GM18520 (cell line): ENCODE results near the gene ARHGAP6.
A peak's percentile ranks its signal among the peaks of the same experiment; 100 is the strongest.
"Not testable (repeated sequence)": the region's sequence is repeated elsewhere in the genome, so short reads cannot be mapped to it uniquely, and the experiment has no call there.

Experiments
- ATAC-seq: cut with Tn5 transposase; IDR thresholded peaks from one replicate; pipeline ENCODE4 v1.9.1; 2021; ENCODE audit not compliant: unreplicated experiment

ARHGAP6 gene

DNA sequence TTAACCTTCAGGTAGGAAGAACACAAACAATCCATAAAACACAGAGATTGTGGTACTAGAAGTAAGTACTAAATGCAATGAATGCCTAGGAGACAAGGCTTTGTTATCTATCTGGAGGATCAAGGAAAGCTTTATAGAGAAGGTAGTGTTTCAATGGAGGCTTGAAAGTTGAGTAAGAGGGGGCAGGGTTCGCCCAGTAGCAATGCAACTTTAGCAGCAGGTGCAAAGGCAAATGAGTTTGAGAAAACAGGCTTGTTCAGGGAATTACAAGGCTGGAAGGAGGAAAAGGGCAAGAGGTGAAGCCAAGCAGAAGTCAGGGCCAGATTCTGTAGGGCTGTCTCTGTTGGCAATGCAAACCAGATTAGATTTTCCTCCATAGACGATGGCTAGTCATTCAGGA lies 408.0 kb downstream of the ARHGAP6 start:
- ATAC-seq, result no peak

DNA sequence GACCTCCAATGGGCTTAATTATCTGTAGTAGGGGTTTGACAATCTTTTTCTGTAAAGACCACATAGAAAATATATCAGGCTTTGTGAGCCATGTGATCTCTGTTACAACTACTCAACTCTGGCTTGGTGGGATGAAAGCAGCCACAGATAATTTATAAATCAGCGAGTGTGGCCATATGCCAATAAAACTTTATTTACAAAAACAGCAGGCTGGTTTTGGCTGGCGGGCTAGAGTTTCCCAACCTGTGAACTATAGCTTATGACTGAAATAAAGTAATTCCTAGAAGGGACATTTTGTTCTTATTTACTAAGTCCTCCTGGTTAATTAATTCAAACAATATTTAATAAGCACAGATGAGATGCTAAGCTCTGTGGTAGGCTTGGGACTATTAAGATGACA lies 408.4 kb downstream of the ARHGAP6 start:
- ATAC-seq, result no peak

DNA sequence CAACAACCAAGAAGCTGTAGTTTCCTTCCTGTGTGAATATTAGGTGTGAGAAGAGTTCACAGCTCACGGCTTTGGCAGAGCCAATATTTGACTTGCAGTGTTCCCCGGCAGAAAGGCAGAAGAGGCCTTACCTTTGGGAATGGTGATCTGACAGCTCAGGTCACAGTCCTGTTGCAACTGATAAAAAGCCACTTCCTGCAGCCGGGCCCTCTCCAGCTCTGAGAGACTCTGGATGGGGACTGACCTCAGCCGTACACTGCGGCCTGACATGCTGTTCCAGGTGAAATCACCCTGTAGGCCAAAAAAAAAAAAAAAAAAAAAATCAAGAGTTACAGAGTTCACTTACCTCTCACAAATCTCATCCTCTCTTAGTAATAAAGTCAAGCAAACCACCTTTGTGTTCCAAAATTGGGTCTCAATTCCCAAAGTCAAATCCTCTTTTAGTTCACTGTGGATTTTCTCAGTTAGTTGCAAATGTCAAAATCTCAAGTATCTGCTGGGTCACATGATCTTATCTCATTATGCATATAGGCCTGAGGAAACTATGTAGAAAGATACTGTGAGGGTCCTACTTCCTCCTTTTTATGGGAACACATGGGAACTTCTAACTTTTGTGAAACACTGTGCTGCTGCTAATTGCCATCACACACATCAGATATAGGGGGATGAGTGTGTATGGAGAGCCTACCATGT lies 411.2 kb downstream of the ARHGAP6 start:
- ATAC-seq, result no peak

DNA sequence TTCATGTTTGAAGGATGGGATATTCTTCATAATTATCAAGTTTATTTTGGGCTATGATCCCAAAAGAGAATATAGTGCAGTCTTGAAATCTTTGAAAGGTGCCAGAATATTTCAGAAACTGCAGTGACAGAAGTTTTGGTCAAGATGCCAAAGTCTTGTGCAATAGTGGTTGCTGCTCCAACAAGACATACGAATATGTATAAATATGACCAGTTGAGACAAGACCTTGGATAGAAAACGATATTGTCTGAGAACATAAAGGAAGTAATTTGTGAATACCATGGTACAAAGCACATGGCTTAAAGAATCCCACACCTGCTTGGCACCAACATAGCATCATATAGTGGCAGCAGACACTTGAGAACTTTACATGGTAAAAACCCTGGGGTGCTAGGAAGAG lies 421.1 kb downstream of the ARHGAP6 start:
- ATAC-seq, result no peak

DNA sequence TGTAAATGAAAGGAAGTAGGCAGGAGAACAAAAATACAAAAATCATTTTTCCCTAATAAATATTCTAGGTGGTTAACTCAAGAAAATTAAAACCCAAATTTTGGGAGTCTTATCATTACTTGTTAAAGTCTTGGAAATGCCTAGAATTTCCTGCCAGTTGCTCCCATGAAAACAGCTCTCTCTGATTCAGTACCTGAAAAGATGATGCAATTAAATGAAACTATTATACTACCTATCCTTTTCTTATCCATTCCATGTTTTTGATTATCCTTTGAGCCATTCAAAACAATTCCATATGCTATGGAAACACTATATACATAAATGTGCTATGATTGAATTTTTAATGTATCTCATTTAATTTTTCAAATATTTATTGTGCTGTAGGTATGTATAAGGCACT lies 423.0 kb downstream of the ARHGAP6 start:
- no peak for ATAC-seq

DNA sequence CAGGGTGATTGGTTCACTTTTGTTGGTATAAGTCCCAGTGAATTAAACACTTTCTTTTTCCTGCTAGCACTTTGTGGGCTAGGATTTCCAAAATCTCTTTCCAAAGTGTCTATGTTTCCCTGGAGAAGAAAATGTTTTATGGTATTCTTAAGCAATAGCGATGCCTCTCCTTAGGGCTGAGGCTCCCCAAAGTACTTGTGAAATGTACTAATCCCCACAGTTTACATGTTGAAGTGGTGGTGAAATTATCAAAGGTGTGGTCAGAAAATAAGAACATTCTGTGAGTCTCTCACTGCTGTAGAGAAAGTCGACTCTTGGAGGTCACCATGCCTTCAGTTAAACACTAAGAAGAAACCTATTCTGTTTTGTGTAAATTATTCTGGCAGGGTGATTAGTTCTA lies 424.0 kb downstream of the ARHGAP6 start:
- ATAC-seq, result no peak

DNA sequence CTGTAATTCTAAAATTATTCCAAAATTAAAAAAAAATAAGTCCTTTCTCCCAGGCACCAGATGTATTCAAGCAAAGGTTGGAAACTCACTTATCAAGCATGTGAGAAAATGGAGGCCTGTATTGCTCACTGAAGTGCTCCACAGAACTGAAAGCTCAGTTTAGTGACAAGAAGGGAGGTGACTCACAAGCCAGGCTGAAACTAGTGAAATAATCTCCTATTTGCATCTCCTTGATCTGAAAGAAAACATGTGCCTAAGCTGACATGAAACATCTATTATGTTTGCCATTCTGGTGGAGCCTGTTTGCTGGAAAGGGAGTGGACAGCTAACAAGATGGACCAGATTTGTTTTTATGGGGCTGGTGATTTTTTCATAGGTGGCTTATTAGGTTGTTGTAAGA lies 426.5 kb downstream of the ARHGAP6 start:
- ATAC-seq, result peak; percentile 86

DNA sequence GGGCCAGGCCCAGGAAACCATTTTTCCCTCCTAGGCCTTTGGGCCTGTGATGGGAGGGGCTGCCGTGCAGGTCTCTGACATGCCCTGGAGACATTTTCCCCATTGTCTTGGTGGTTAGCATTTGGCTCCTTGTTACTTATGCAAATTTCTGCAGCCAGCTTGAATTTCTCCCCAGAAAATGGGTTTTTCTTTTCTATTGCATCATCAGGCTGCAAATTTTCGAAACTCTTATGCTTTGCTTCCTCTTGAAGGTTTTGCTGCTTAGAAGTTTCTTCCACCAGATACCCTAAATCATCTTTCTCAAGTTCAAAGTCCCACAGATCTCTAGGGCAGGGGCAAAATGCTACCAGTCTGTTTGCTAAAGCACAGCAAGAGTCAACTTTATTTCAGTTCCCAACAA lies 430.3 kb downstream of the ARHGAP6 start:
- ATAC-seq, result not testable (repeated sequence)

DNA sequence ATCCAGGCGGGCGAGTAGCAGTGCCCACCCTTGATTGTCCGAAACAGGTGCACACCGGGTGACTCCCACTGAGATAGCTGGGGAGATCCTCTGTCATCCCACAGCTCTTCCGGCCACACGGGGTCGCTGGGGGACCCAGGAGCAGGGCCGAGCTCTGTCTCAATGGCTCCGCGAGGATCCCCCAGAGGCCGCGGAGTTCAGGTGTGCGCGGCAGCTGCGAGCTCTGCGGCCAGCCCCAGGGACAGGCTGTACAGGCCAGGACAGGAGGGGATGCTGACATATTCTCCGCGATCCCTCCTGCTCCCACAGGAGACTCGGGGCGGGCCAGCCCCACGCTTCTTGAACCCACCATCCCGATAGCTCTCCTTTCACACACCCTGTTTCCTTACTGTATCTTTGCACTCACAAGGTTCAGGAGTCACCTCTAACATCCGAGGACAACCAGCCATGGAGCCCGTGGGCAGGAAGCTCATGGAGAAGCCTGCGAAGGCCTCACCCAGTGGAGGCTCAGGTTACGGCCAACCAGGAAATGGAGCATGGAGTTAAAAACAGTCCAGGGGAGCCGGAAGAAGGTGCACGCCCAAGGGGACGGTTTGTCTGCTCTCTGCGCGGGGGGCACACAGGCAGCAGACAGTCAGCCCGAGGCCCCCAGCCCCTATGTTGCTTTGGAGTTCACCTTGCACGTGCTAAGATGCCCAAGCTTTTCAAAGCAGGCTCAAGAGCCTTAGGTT lies 450.4 kb downstream of the ARHGAP6 start:
- peak; percentile 37 for ATAC-seq

DNA sequence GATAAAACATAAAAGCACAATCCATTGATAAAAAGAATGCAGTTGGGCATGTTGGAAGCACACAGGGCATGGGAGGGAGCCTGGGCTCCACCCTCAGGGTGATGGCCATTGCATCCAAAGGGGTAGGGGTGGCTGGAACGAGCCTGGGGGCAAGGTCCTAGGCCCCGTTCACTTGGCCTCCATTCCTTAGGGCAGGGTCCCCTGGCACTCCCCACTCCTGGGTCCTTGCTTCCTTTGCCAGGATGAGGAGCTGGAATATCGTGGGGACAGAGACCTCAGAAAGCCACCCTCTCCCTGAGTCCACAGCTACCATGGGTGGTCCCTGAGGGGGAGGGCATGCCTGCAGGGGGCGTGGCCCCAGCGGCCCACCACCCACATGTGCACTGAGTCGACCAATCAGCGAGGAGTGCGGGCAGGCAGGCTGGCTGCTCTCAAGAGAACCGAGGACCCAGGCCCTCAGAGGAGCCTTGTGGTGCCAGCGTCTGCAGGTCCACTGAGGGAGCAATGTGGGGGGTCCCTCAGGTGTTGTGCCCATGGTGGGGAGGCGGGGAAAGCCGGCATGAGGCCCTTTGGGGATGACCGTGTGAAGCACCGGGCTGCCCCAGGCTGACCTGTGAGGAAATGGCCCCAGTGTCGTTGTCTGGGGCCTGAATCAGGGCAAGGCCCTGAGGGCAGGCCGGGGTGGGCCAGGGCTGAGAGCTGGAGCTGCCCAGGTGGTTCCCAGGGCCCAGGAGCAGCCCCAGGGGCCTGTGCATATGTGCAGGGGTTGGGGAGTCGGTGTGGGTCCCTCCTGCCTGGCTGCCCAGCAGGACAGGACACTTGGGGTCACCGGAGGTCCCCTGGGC lies 451.2 kb downstream of the ARHGAP6 start:
- ATAC-seq, result no peak

DNA sequence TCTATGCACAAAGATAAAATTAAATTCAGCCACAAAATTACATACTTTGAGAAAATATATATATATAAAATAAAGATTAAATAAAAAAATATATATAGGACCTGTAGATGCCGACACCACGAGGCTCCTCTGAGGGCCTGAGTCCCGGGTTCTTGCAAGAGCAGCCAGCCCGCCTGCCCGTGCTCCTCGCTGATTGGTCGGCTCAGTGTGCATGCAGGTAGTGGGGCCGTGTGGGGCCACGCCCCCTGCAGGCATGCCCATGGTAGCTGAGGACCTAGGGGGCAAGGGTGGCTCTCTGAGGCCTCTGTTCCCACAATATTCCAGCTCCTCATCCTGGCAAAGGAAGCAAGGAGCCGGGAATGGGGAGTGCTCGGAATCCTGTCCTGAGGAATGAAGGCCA lies 453.0 kb downstream of the ARHGAP6 start:
- no peak for ATAC-seq

DNA sequence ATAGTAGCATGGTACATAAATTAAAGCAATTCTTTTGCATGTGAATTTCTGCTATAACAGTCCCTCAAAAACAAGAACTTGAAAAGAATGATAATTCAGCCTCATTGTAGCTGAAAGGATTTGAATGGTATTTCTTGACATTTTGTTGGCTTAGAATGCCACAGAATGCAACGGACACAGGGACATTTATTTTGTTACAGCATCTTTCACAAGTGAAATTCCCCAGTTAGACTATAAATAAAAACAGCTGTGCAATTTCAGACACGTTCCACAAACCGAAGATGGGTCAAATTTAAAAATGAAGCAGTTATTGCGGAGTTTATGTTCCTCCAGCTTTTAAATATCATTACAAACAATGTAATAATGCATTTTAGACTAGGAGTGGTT lies 455.3 kb downstream of the ARHGAP6 start:
- no peak for ATAC-seq

DNA sequence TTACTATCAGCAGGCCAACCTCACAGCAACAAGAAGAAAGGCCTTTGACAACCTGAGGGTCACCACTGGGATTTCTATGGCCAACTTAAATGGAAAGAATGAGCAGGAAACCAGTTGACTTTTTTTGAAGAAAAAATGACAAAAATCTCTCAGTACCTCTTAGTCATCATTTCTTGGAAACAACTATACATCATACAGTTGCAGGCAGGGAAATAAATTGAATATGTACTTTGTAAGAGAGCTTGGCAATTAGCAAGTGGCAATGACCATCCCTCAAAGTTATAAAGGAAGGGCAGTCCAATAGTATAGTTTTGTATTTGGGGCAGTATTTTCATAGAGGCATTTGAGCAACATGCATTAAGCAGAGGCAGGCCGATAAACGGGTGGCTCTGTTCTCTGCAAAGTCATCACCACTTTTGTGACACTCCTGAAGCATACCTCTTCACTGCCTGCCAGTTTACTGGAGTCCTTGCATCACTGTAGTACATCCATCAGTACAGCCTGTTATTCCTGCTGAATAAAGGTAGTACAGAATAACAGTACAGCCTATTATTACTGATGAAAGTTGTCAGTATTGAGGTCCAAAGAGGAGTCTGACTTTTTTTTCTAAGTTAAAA lies 455.8 kb downstream of the ARHGAP6 start:
- ATAC-seq, result no peak

DNA sequence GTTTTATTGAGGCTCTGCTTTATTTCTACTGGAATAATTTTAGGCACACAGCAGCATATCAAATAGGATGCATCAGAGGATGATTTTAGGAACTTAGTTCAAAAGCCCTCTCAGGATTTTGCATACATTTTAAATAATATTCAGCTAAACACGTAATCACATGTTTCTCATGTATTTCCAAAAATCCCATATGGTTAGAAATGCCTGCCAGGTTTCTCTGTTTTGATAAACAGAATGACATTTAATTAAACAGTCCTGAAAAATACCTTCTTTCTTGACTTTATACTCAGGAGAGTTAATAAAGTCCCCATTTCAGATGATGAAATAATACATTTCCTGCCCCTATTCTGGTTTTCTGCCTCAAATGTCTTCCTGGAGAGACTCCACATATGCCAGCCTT lies 459.0 kb downstream of the ARHGAP6 start:
- no peak for ATAC-seq

DNA sequence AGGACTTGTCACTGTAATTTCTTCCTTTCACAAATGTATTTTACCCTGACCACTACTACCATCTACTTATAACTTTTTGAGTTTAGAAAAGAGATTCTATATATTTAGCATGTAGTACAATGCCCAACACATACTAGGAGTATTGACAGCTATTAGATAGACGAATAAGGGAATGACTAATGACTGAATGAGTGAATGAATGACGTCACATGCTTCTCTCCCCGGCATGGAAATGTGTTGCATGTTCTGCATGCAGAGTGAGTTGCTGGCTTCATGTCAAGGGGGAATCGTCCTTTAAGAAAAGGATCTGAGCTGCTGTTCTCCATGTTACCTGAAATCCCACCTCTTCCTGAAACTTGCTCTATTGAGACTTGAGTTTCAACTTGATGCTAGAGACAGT lies 459.9 kb downstream of the ARHGAP6 start:
- ATAC-seq, result no peak

DNA sequence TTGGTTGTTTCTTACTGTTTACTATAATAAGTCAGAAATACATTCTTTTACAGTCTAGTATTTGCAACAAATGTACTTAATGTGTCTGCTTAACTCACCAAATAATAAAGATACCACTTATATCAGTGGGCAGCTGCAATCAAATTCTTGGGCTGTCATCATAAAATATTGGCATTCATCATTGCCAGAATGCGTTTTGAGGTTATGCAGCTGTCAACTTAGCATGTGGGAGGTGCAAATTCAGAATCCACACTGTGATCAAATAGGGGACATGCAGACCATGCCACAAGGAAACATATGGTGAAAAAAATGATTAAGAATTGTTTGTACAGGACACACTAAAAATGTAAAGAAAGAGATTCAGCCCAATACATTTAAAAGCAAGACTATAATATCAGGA lies 468.0 kb downstream of the ARHGAP6 start:
- ATAC-seq, result no peak

DNA sequence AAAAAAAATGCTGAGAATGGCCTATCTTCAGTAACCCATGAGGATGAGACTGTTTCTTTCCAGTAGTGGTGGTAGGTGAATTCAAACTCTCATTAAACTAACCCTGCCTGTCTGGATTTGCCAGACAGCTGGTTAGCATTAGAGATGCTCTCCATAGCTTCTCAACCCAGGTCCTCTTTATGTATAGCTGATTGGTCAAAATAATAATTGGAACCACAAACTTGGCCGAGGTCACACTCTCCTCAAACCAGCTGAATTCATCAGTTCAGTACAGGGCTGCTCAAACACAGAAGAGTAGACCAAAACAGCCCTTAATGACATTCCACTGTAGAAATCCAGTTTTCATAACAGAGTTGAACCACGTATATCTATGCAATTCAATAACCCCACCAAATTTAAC lies 469.2 kb downstream of the ARHGAP6 start:
- ATAC-seq, result no peak

DNA sequence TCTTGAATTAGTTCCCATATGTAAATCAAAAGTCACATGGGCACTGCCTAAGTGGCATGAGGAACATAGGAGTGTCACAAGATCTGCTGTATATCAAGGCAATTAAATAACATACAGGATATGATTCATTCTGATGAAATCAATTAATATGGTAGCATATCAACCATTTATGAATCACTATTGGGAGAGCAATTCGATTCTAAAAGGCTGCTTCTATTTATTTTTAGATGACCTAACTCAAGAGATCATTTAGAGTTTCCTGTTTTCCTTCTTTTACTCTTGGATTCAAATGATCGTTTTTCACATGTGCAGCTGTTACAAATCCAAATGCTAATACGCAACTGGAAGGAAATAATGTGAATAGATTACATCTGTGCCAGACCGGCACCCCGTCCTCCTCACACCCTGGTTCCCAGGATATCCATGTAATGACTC lies 472.7 kb downstream of the ARHGAP6 start:
- ATAC-seq, result no peak

DNA sequence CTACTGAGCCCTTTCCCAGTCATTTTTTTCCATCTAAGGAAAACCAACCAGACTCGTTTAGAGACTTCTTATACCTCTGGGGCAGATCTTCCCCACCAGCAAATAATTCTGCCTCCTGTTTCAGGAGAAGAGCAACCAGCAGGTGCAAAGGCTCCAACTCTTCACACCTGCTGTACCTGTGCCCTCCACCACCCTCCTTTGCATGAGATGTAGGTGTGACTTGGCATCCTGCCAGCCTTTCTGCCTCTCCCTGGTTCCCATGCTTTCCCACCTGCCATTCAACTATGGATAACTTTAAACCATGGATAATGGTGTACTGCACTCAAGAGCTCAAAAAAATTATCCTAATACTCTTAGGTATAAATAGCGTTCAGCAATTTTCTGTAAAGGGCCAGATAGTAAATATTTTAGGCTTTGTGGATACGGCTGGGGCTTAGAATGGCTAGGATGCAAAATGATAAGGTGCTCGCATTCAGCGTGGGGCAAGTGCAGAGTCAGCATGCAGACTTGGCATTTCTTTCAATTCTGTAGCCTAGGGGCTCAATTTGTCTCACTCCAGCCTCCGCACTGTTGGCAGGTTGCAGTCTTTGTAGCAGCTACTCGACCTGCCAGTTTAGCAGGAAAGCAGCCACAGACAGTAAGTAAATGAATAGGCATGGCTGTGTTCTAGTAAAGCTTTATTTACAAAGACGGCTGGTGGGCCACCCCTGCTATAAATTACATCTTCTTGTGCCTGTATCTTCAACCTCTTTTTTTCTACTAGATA lies 474.8 kb downstream of the ARHGAP6 start:
- ATAC-seq, result no peak

DNA sequence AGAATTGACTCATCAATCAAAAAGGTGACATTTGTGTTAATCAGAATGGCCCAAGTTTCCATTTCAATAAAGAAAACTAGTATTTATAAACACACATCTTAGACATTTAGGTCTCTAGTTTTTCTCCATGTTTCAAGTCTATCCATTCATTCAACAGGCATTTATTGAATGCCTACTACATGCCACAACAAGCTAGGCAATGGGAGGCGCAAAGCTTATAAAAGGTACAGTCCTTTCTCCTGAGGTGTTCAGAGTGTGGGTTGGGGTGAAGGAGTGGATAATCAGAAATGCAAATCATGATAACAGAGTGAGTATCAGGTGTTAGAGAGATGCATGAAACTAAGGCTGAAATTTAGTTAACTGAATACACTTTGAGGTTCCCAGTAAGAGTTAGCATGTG lies 476.6 kb downstream of the ARHGAP6 start:
- ATAC-seq, result no peak

DNA sequence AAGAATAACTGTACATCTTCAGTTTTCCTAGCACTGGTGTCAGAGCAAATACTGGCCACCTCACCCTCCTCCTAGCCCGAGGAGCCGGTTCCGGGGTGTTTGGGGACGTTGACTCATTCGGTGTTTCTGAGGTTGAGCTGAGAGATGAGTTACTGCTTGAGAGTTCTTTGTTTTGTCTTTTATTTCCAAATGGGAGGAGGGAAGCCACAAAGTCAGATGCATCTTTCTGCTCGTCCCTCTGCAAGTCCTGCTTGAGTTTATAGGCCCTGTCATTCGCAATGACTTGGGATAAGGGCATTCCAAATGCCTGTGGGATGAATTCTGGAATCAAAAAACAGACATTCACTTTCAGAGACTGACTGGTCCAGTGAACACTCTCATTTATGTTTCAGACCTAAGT lies 477.1 kb downstream of the ARHGAP6 start:
- ATAC-seq, result no peak
